H9 (cell line): Measurements from ENCODE around the gene SNX5. TPM values are rescaled to one million over a fixed set of nuclear protein-coding genes. Genes with fewer than 3 reads are reported as not detected.

Experiments used
- DNase-seq: peaks from one replicate; pipeline ENCODE4 v3.0.0-alpha.2; 2017
- H2AFZ ChIP-seq: one replicate; pipeline ENCODE4 v1.6.1; 2013; ENCODE audit warnings: mild to moderate bottlenecking, low read length, control low read depth, moderate library complexity
- H2AK5ac ChIP-seq: 2 replicates; pipeline ENCODE4 v1.6.1; 2013; ENCODE audit warnings: low read length, control low read depth, mixed read lengths; ENCODE audit not compliant: insufficient read length
- H2BK120ac ChIP-seq: one replicate; pipeline ENCODE4 v1.6.1; 2013; ENCODE audit warnings: low read depth, mild to moderate bottlenecking, low read length, control low read depth, inconsistent platforms; ENCODE audit not compliant: poor library complexity, severe bottlenecking
- H2BK12ac ChIP-seq: 2 replicates; pipeline ENCODE4 v1.6.1; 2013; ENCODE audit warnings: low read length, control low read depth, mixed read lengths, low read depth; ENCODE audit not compliant: insufficient read length
- H2BK15ac ChIP-seq: 2 replicates; pipeline ENCODE4 v1.6.1; 2013; ENCODE audit warnings: low read depth, low read length, control low read depth
- H2BK20ac ChIP-seq: one replicate; pipeline ENCODE4 v1.6.1; 2013; ENCODE audit warnings: low read depth, mild to moderate bottlenecking, low read length, control low read depth, inconsistent platforms; ENCODE audit not compliant: poor library complexity, severe bottlenecking
- H2BK5ac ChIP-seq: 2 replicates; pipeline ENCODE4 v1.6.1; 2013; ENCODE audit warnings: low read length, control low read depth, mixed read lengths; ENCODE audit not compliant: insufficient read length
- H3K14ac ChIP-seq: 2 replicates; pipeline ENCODE4 v1.6.1; 2013; ENCODE audit warnings: low read length, control low read depth; ENCODE audit not compliant: insufficient read depth
- H3K18ac ChIP-seq: 2 replicates; pipeline ENCODE4 v1.6.1; 2013; ENCODE audit warnings: low read depth, mild to moderate bottlenecking, mixed read lengths, low read length, control low read depth; ENCODE audit not compliant: insufficient read length
- H3K23ac ChIP-seq: 2 replicates; pipeline ENCODE4 v1.6.1; 2013; ENCODE audit warnings: low read length, control low read depth, mixed read lengths, low read depth; ENCODE audit not compliant: insufficient read length
- H3K23me2 ChIP-seq: 2 replicates; pipeline ENCODE4 v1.6.1; 2013; ENCODE audit warnings: low read depth, mild to moderate bottlenecking, mixed read lengths, low read length, control low read depth; ENCODE audit not compliant: insufficient read length, poor library complexity, severe bottlenecking
- H3K27ac ChIP-seq: 2 replicates; pipeline ENCODE4 v1.5.1; 2013; ENCODE audit warnings: low read length, control low read depth, mixed read lengths, low read depth; ENCODE audit not compliant: insufficient read length
- H3K27me3 ChIP-seq: 2 replicates; pipeline ENCODE4 v1.6.1; 2013; ENCODE audit warnings: low read length, control low read depth, inconsistent platforms; ENCODE audit not compliant: insufficient read depth
- H3K4ac ChIP-seq: 2 replicates; pipeline ENCODE4 v1.6.1; 2013; ENCODE audit warnings: low read depth, mild to moderate bottlenecking, control low read depth, inconsistent platforms, low read length, moderate library complexity
- H3K4me1 ChIP-seq: 2 replicates; pipeline ENCODE4 v1.6.1; 2013; ENCODE audit warnings: low read length, control low read depth, inconsistent platforms; ENCODE audit not compliant: insufficient read depth
- H3K4me2 ChIP-seq: 2 replicates; pipeline ENCODE4 v1.6.1; 2013; ENCODE audit warnings: low read length, control low read depth, mixed read lengths; ENCODE audit not compliant: insufficient read length, insufficient read depth
- H3K56ac ChIP-seq: 2 replicates; pipeline ENCODE4 v1.6.1; 2013; ENCODE audit warnings: low read depth, mild to moderate bottlenecking, mixed read lengths, low read length, control low read depth; ENCODE audit not compliant: insufficient read length
- H3K79me1 ChIP-seq: 2 replicates; pipeline ENCODE4 v1.6.1; 2013; ENCODE audit warnings: low read depth, mild to moderate bottlenecking, moderate library complexity, low read length, control low read depth, inconsistent platforms; ENCODE audit not compliant: insufficient read depth, poor library complexity, severe bottlenecking
- H3K79me2 ChIP-seq: 2 replicates; pipeline ENCODE4 v1.6.1; 2013; ENCODE audit warnings: low read length, control low read depth, inconsistent platforms; ENCODE audit not compliant: insufficient read depth
- H3K9ac ChIP-seq: 2 replicates; pipeline ENCODE4 v1.6.1; 2013; ENCODE audit warnings: low read length, control low read depth, mixed read lengths; ENCODE audit not compliant: insufficient read length; ENCODE audit errors: extremely low read depth
- H3K9me3 ChIP-seq: one replicate; pipeline ENCODE4 v1.6.1; 2013; ENCODE audit warnings: low read depth, low read length, inconsistent platforms; ENCODE audit not compliant: control insufficient read depth
- H3T11ph ChIP-seq: one replicate; pipeline ENCODE4 v1.6.1; 2013; ENCODE audit warnings: mild to moderate bottlenecking, low read length, control low read depth, inconsistent platforms
- H4K20me1 ChIP-seq: one replicate; pipeline ENCODE4 v1.6.1; 2013; ENCODE audit not compliant: control insufficient read depth, insufficient read length, insufficient read depth
- H4K5ac ChIP-seq: 2 replicates; pipeline ENCODE4 v1.6.1; 2013; ENCODE audit warnings: low read depth, mild to moderate bottlenecking, mixed read lengths, low read length, control low read depth; ENCODE audit not compliant: insufficient read length
- H4K8ac ChIP-seq: replicated peaks from 2 replicates; pipeline ENCODE4 v1.6.1; 2013; ENCODE audit warnings: low read length, control low read depth, mixed read lengths, low read depth; ENCODE audit not compliant: insufficient read length
- H4K91ac ChIP-seq: 2 replicates; pipeline ENCODE4 v1.6.1; 2013; ENCODE audit warnings: low read depth, mild to moderate bottlenecking, moderate library complexity, mixed read lengths, low read length, control low read depth; ENCODE audit not compliant: insufficient read length
- H3K27ac Mint-ChIP-seq, 3 experiments: 2 replicates in 2 of 3; 3 replicates in 1 of 3; pipeline ENCODE4 v1.8.0; 2020 to 2021; ENCODE audit warnings: mixed read lengths in 3 of 3, mild to moderate bottlenecking in 1 of 3, moderate library complexity in 1 of 3
- H3K27me3 Mint-ChIP-seq: 2 replicates; pipeline ENCODE4 v1.8.0; 2021; ENCODE audit warnings: low read depth, mild to moderate bottlenecking, moderate library complexity, mixed read lengths
- H3K36me3 Mint-ChIP-seq, 3 experiments: 2 replicates in 2 of 3; 3 replicates in 1 of 3; pipeline ENCODE4 v1.8.0; 2020 to 2021; ENCODE audit warnings: low read depth in 3 of 3, mixed read lengths in 3 of 3; ENCODE audit not compliant: insufficient read depth in 1 of 3
- H3K4me1 Mint-ChIP-seq, 2 experiments: 2 replicates each; pipeline ENCODE4 v1.8.0; 2020; ENCODE audit warnings: mixed read lengths in 2 of 2
- H3K4me3 Mint-ChIP-seq, 2 experiments: 2 replicates in 1 of 2; 3 replicates in 1 of 2; pipeline ENCODE4 v1.8.0; 2020 to 2021; ENCODE audit warnings: mild to moderate bottlenecking in 2 of 2, mixed read lengths in 2 of 2, moderate library complexity in 1 of 2
- H3K9me3 Mint-ChIP-seq, 2 experiments: 2 replicates in 1 of 2; 3 replicates in 1 of 2; pipeline ENCODE4 v1.8.0; 2020; ENCODE audit warnings: mild to moderate bottlenecking in 2 of 2, mixed read lengths in 2 of 2, moderate library complexity in 1 of 2
- whole genome bisulfite sequencing: extraction: QIAGEN DNeasy Blood & Tissue Kit; methylation state at CpG from one replicate; pipeline ENCODE4 v1.1.7; 2013; ENCODE audit warnings: missing lambda C conversion rate, low lambda C conversion rate, mixed read lengths; ENCODE audit not compliant: insufficient read length; ENCODE audit errors: extremely low coverage; 5-methylcytosine and 5-hydroxymethylcytosine counted together
- total RNA-seq: library from RNA; stranded (reverse); gene quantifications from 2 replicates; pipeline ENCODE4 v1.2.1, GENCODE V29; 2021
- TF ChIP-seq, protein P1 (sequence below): fragments of 200-600 bp; sonication (generic); conservative IDR thresholded peaks from 3 replicates; pipeline ENCODE4 v1.8.0; 2021; ENCODE audit warnings: antibody characterized with exemption, mild to moderate bottlenecking

The SNX5 gene
- total RNA-seq, 1 experiment from 2014 or later, result 194 TPM

GRCh38 chr20:17901971-17902370 is 66.6 kb downstream of the SNX5 start:
- Histone ChIP-seq H2BK20ac (no peak overlapping the region), H3K23me2 (no peaks in the 10 kb centered on the region), H2BK15ac (no peak overlapping the region), H3K4ac (no peak overlapping the region), H3K9ac (no peak overlapping the region), H3K9me3 (no peaks in the 10 kb centered on the region), H3K4me2 (no peak overlapping the region), H4K20me1 (no peaks in the 10 kb centered on the region), H2AFZ (no peak overlapping the region), H2BK5ac (no peak overlapping the region), H2BK12ac (no peak overlapping the region), H3K23ac (no peak overlapping the region), H3K4me1 (no peaks in the 10 kb centered on the region; the same call in 1 of the 2 replicates), H4K91ac (no peak overlapping the region), H4K5ac (no peak overlapping the region), H2AK5ac (no peak overlapping the region), H3T11ph (no peak overlapping the region), H3K18ac (no peak overlapping the region), H3K56ac (no peak overlapping the region), H3K79me1 (no peaks in the 10 kb centered on the region), H4K8ac (no peak overlapping the region), H3K27ac (no peak overlapping the region), H3K79me2 (no peaks in the 10 kb centered on the region), H3K27me3 (no peaks in the 10 kb centered on the region), H3K14ac (no peak overlapping the region), H2BK120ac (no peak overlapping the region)
- WGBS, result no CpG with 5 or more reads among the region's 4 CpGs
- TF ChIP-seq, protein P1, sequence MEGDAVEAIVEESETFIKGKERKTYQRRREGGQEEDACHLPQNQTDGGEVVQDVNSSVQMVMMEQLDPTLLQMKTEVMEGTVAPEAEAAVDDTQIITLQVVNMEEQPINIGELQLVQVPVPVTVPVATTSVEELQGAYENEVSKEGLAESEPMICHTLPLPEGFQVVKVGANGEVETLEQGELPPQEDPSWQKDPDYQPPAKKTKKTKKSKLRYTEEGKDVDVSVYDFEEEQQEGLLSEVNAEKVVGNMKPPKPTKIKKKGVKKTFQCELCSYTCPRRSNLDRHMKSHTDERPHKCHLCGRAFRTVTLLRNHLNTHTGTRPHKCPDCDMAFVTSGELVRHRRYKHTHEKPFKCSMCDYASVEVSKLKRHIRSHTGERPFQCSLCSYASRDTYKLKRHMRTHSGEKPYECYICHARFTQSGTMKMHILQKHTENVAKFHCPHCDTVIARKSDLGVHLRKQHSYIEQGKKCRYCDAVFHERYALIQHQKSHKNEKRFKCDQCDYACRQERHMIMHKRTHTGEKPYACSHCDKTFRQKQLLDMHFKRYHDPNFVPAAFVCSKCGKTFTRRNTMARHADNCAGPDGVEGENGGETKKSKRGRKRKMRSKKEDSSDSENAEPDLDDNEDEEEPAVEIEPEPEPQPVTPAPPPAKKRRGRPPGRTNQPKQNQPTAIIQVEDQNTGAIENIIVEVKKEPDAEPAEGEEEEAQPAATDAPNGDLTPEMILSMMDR, result no peak
- no peaks in the 10 kb centered on the region; a peak in 1 of 5 replicates for H3K9me3 Mint-ChIP-seq
- H3K36me3 Mint-ChIP-seq, result 0 out of 7 replicates have a peak, but pooled peaks cover 0 to 2% (median 0%) of the 10 kb centered on the region in 3 experiments
- peaks cover 17 to 22% of the 10 kb centered on the region in 2 experiments for H3K4me1 Mint-ChIP-seq
- no peak for DNase-seq
- H3K27me3 Mint-ChIP-seq, result no peaks in the 10 kb centered on the region
- no peak overlapping the region for H3K27ac Mint-ChIP-seq
- H3K4me3 Mint-ChIP-seq, result no peak overlapping the region
